Spleen (tissue), 11 donors: ENCODE results near the gene ADAMTS6. TPM values are rescaled to one million over a fixed set of nuclear protein-coding genes. Genes with fewer than 3 reads are reported as not detected.

Experiments
- DNase-seq: peaks from one replicate; pipeline ENCODE4 v3.0.0-alpha.2; 2020
- H3K27ac ChIP-seq, 8 donors: fragments of 200-600 bp; sonication (generic) in 7 of 8; 1 replicate in 4 of 8; 2 replicates in 4 of 8; pipeline versions ENCODE4 v1.5.0 to v1.8.0; 2016 to 2021; ENCODE audit warnings: inconsistent platforms in 4 of 8, mild to moderate bottlenecking in 4 of 8, moderate library complexity in 1 of 8
- H3K27me3 ChIP-seq, 7 donors: fragments of 200-600 bp; sonication (generic) in 6 of 7; replicated peaks in 1 of 7; 1 replicate in 4 of 7; 2 replicates in 3 of 7; pipeline versions ENCODE4 v1.5.0 to v1.8.0; 2016 to 2021; ENCODE audit warnings: inconsistent platforms in 3 of 7, mild to moderate bottlenecking in 1 of 7
- H3K36me3 ChIP-seq, 6 donors: fragments of 200-600 bp; sonication (generic) in 5 of 6; 1 replicate in 4 of 6; 2 replicates in 2 of 6; pipeline versions ENCODE4 v1.5.0 to v1.8.0; 2016 to 2021; ENCODE audit warnings: inconsistent platforms in 2 of 6
- H3K4me1 ChIP-seq, 6 donors: fragments of 200-600 bp; sonication (generic) in 5 of 6; 1 replicate in 3 of 6; 2 replicates in 3 of 6; pipeline versions ENCODE4 v1.5.0 to v1.8.0; 2016 to 2021; ENCODE audit warnings: inconsistent platforms in 3 of 6
- H3K4me3 ChIP-seq, 8 donors: fragments of 200-600 bp; sonication (generic) in 7 of 8; 1 replicate in 4 of 8; 2 replicates in 4 of 8; pipeline versions ENCODE4 v1.5.0 to v1.8.0; 2016 to 2021; ENCODE audit warnings: inconsistent platforms in 4 of 8, mild to moderate bottlenecking in 4 of 8, moderate library complexity in 2 of 8
- H3K9me3 ChIP-seq, 8 donors: fragments of 200-600 bp; sonication (generic) in 7 of 8; 1 replicate in 4 of 8; 2 replicates in 4 of 8; pipeline versions ENCODE4 v1.5.0 to v1.8.0; 2016 to 2021; ENCODE audit warnings: inconsistent platforms in 4 of 8
- CTCF ChIP-seq, 11 experiments: fragments of 200-600 bp in 7 of 11; fragments of 450-650 bp in 4 of 11; sonication (generic) in 4 of 11; IDR thresholded peaks in 8 of 11; conservative IDR thresholded peaks in 3 of 11; 1 replicate in 7 of 11; 2 replicates in 4 of 11; pipeline versions ENCODE4 v1.4.0 to v1.8.0; 2016 to 2021; ENCODE audit warnings: antibody characterized with exemption in 11 of 11, inconsistent platforms in 4 of 11, mild to moderate bottlenecking in 1 of 11
- POLR2A ChIP-seq, 3 donors: fragments of 450-650 bp; IDR thresholded peaks; one replicate each; pipeline ENCODE4 v1.5.1; 2017; ENCODE audit warnings: antibody characterized with exemption in 3 of 3, mild to moderate bottlenecking in 1 of 3
- POLR2AphosphoS5 ChIP-seq, 3 donors: sonication (generic); formaldehyde crosslinking; IDR thresholded peaks; one replicate each; pipeline ENCODE4 v1.5.1; 2017; ENCODE audit warnings: antibody characterized with exemption in 3 of 3
- WGBS, 5 donors: extraction: QIAGEN DNeasy Blood & Tissue Kit in 3 of 5; methylation state at CpG; one replicate each; pipeline versions ENCODE4 v1.1.5 to v1.1.7; 2013 to 2018; 5-methylcytosine and 5-hydroxymethylcytosine counted together
- intact Hi-C: fragments of 100-400 bp; cut with DNase I; formaldehyde crosslinking; loops from one replicate; pipeline ENCODE4 v1.15.0; 2023; ENCODE audit warnings: low total_unique reads
- polyA plus RNA-seq, 3 donors: library from polyadenylated mRNA; stranded (reverse); fragments of 200-250 nt; gene quantifications; one replicate each; pipeline ENCODE4 v1.2.1, GENCODE V29; 2013
- total RNA-seq, 7 donors: library from RNA; depleted of rRNA in 3 of 7; stranded (reverse); fragments of >200 nt in 3 of 7; fragmentation: NEBNext Ultra II Directional in 4 of 7; extraction: Animal tissue kit (Norgen Biotek cat#: 25700) in 4 of 7; gene quantifications; one replicate each; pipeline versions ENCODE4 v1.1.0 to v1.2.1, GENCODE V29; 2016 to 2021
- donor health status: healthy with polysubstance abuse.
- donor health status: DM: no; HTN: no; CAD: no; lungs with moderate emphysema.
- donor health status: DM: no; HTN: no; CAD: no.
- donor health status: Bipolar disorder and iron deficiency.
- donor health status: healthy.
- donor health status: DM: no; HTN: no; CAD: no.
- donor health status: DM: yes; HTN: yes; CAD: no.

Gene ADAMTS6
- total and polyA plus RNA-seq, 10 donors, result 1.1 to 16.4 (median 6.3) TPM

GRCh38 chr5:65482296-65482735 is 596 bp upstream of the ADAMTS6 start:
- no peak for TF ChIP-seq CTCF (IDR thresholded peaks at IDR 0.05 in 8 of 11, conservative IDR thresholded peaks at IDR 0.05 in 3 of 11)
- no peak for TF ChIP-seq POLR2A (IDR thresholded peaks at IDR 0.05)
- no peak for DNase-seq
- 0 to 2% (median 1%) methylated on average over 6 of the region's 6 CpGs for WGBS, 5 donors

GRCh38 chr5:65481171-65481581 is 544 bp downstream of the ADAMTS6 start:
- peak overlapping the region in 7 of 8 donors; percentile 79 to 88 (median 84) for H3K27ac ChIP-seq
- H3K4me3 ChIP-seq, result peak overlapping the region; percentile 49 to 73 (median 58)
- H3K27me3 ChIP-seq, result peaks cover 0 to 9% (median 0%) of the 10 kb centered on the region in 7 donors
- no peaks in the 10 kb centered on the region for H3K9me3 ChIP-seq
- no peak for DNase-seq
- intact Hi-C loops, result loop anchor here (5.0 to 10.0 kb wide), 4 partner anchors 376 to 846 kb away; no protein-coding TSS in a partner anchor
- no peaks in the 10 kb centered on the region for H3K36me3 ChIP-seq
- H3K4me1 ChIP-seq, result peaks cover 9 to 51% (median 30%) of the 10 kb centered on the region in 6 donors
- WGBS, 5 donors, result 1 to 4% (median 1%) methylated on average over 7 of the region's 7 CpGs
- TF ChIP-seq POLR2AphosphoS5 (IDR thresholded peaks at IDR 0.05) (no peak), POLR2A (IDR thresholded peaks at IDR 0.05) (no peak), CTCF (IDR thresholded peaks at IDR 0.05 in 8 of 11, conservative IDR thresholded peaks at IDR 0.05 in 3 of 11) (no peak)

More at GRCh38 chr5:65482296-65482735, 596 bp upstream of the ADAMTS6 start:
- H3K36me3 ChIP-seq, result no peaks in the 10 kb centered on the region
- intact Hi-C loops, result loop anchor here (5.0 to 10.0 kb wide), 4 partner anchors 378 to 848 kb away; no protein-coding TSS in a partner anchor
- peak overlapping the region; percentile 49 to 73 (median 58) for H3K4me3 ChIP-seq
- H3K27me3 ChIP-seq, result peaks cover 0 to 9% (median 0%) of the 10 kb centered on the region in 7 donors
- H3K4me1 ChIP-seq, result peaks cover 9 to 51% (median 30%) of the 10 kb centered on the region in 6 donors
- no peaks in the 10 kb centered on the region for H3K9me3 ChIP-seq
- peak overlapping the region; percentile 71 to 88 (median 84) for H3K27ac ChIP-seq

DNA sequence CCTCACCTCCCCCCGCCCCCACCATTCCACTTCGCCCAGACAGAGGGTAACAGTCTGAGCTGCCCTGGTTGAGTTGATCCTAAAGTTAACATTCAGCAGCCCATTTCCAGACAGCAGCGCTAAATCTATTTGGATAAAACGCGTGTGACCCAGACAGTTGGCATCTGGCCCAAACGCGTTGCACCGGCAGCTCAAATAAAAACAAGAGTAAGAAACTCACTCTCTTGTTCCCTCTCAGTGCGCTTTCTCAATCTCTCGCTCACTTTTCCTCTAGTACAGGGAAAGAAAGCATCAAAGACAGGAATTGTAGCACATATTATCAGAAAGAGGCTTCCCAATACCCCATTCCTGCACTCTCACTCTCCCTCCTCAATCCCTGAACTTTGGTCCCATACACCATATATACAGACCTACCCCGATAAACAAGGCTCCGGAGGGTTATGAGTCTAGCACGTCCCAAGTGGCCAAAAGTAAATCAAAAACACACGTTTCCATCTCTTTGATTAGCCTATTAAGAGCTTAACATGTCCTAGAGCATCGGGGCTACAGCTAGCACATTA is 1.3 kb downstream of the ADAMTS6 start:
- Histone ChIP-seq H3K4me1 (peaks cover 9 to 51% (median 30%) of the 10 kb centered on the region in 6 donors), H3K27ac (peak overlapping the region in 6 of 8 donors; percentile 47 to 84 (median 56)), H3K36me3 (no peaks in the 10 kb centered on the region), H3K4me3 (peak overlapping the region; percentile 34 to 73 (median 58)), H3K9me3 (no peaks in the 10 kb centered on the region), H3K27me3 (peaks cover 0 to 9% (median 0%) of the 10 kb centered on the region in 7 donors)
- DNase-seq, result no peak
- 1 to 2% (median 1%) methylated on average over 15 of the region's 15 CpGs for WGBS, 5 donors
- intact Hi-C loops, result loop anchor here (5.0 to 10.0 kb wide), 4 partner anchors 376 to 846 kb away; no protein-coding TSS in a partner anchor
- TF ChIP-seq CTCF (IDR thresholded peaks at IDR 0.05 in 8 of 11, conservative IDR thresholded peaks at IDR 0.05 in 3 of 11), result no peak
- TF ChIP-seq POLR2A (IDR thresholded peaks at IDR 0.05), result no peak
- TF ChIP-seq POLR2AphosphoS5 (IDR thresholded peaks at IDR 0.05), result no peak

- Histone ChIP-seq H3K36me3 (no peaks in the 10 kb centered on the region), H3K4me1 (peaks cover 9 to 51% (median 30%) of the 10 kb centered on the region in 6 donors), H3K9me3 (no peaks in the 10 kb centered on the region), H3K27me3 (peaks cover 0 to 9% (median 0%) of the 10 kb centered on the region in 7 donors), H3K4me3 (peak overlapping the region in 3 of 8 donors; percentile 49 to 73 (median 57)), H3K27ac (no peak overlapping the region)
- DNase-seq, result no peak
- intact Hi-C loops, result no loop called here
- TF ChIP-seq CTCF (IDR thresholded peaks at IDR 0.05 in 8 of 11, conservative IDR thresholded peaks at IDR 0.05 in 3 of 11) (no peak), POLR2A (IDR thresholded peaks at IDR 0.05) (no peak), POLR2AphosphoS5 (IDR thresholded peaks at IDR 0.05) (no peak)
- WGBS, 5 donors, result 59 to 68% (median 65%) methylated on average over 1 of the region's 1 CpG
Observed at GRCh38 chr5:65479527-65479926, 2.2 kb downstream of the ADAMTS6 start.
